AG04450 (cell line): ENCODE measurements around the gene LRP2. TPM values are rescaled to one million over a fixed set of nuclear protein-coding genes. Genes with fewer than 3 reads are reported as not detected.

ENCODE experiments used
- CTCF ChIA-PET: fragments of 300-600, 350-600 bp; formaldehyde crosslinking; extraction: SDS; loops from one replicate; lab custom pipeline; 2022; ENCODE audit warnings: antibody characterized with exemption, inconsistent platforms; lab: Charles Lee
- POLR2A ChIA-PET: fragments of 350-600 bp; formaldehyde crosslinking; extraction: SDS; loops from one replicate; lab custom pipeline; 2021; ENCODE audit warnings: antibody characterized with exemption, inconsistent platforms; lab: Yijun Ruan, JAX
- DNase-seq: peaks from one replicate; pipeline ENCODE4 v3.0.0-alpha.2; 2011; ENCODE audit warnings: low read depth, low spot score
- H3K27ac ChIP-seq: one replicate; pipeline ENCODE4 v1.5.1; 2012; ENCODE audit warnings: low read depth, low read length, control low read depth
- H3K27me3 ChIP-seq: one replicate; pipeline ENCODE4 v1.6.0; 2012; ENCODE audit warnings: low read length; ENCODE audit not compliant: control insufficient read depth, insufficient read depth
- H3K4me3 ChIP-seq: 2 replicates; pipeline ENCODE4 v1.5.1; 2011; ENCODE audit warnings: mild to moderate bottlenecking, low read depth, low read length, control low read depth
- H3K9me3 ChIP-seq: 2 replicates; pipeline ENCODE4 v1.5.1; 2012; ENCODE audit warnings: low read length; ENCODE audit not compliant: control insufficient read depth, insufficient read depth
- CTCF ChIP-seq: IDR thresholded peaks from 2 replicates; pipeline ENCODE4 v1.5.1; 2011; ENCODE audit warnings: low read depth, low read length, control low read depth, inconsistent platforms
- polyA plus RNA-seq: library from polyadenylated mRNA; depleted of rRNA; stranded (reverse); fragments of >200 nt; gene quantifications from 2 replicates; pipeline ENCODE4 v1.2.3, GENCODE V29; 2011

The LRP2 gene
- polyA plus RNA-seq, 1 experiment = not detected

GRCh38 chr2:169119851-169120250 is 242.5 kb downstream of the LRP2 start:
- POLR2A ChIA-PET = no interaction called here
- no peak overlapping the region for H3K27ac ChIP-seq
- no peak overlapping the region for H3K4me3 ChIP-seq
- no peak for DNase-seq
- CTCF ChIA-PET = interaction anchor here (1.0 kb wide), 1 partner anchor 12 kb away, joined by 4 read pairs; no protein-coding TSS in a partner anchor
- H3K27me3 ChIP-seq = no peaks in the 10 kb centered on the region
- H3K9me3 ChIP-seq = no peaks in the 10 kb centered on the region
- TF ChIP-seq CTCF = no peak

GRCh38 chr2:169119123-169119760 is 243.1 kb downstream of the LRP2 start:
- Histone ChIP-seq H3K4me3 (no peak overlapping the region), H3K27ac (no peak overlapping the region), H3K9me3 (no peaks in the 10 kb centered on the region), H3K27me3 (no peaks in the 10 kb centered on the region)
- POLR2A ChIA-PET = no interaction called here
- CTCF ChIA-PET = interaction anchor here (1.0 kb wide), 1 partner anchor 13 kb away, joined by 4 read pairs; no protein-coding TSS in a partner anchor
- no peak for DNase-seq
- TF ChIP-seq CTCF = no peak

- DNase-seq = no peak
- no peak overlapping the region for H3K27ac ChIP-seq
- no peaks in the 10 kb centered on the region for H3K27me3 ChIP-seq
- TF ChIP-seq CTCF = no peak
- H3K4me3 ChIP-seq = no peak overlapping the region
- ChIA-PET POLR2A (no interaction called here), CTCF (interaction anchor here (1.8 kb wide), 1 partner anchor 14 kb away, joined by 4 read pairs; no protein-coding TSS in a partner anchor)
- no peaks in the 10 kb centered on the region for H3K9me3 ChIP-seq
Observed at GRCh38 chr2:169118060-169118459, 244.3 kb downstream of the LRP2 start.

- Histone ChIP-seq H3K27me3 (no peaks in the 10 kb centered on the region), H3K27ac (no peak overlapping the region), H3K4me3 (no peak overlapping the region), H3K9me3 (no peaks in the 10 kb centered on the region)
- ChIA-PET CTCF (interaction anchor here (1.8 kb wide), 1 partner anchor 15 kb away, joined by 4 read pairs; no protein-coding TSS in a partner anchor), POLR2A (no interaction called here)
- DNase-seq = no peak
- no peak for TF ChIP-seq CTCF
Observed at GRCh38 chr2:169116993-169117392, 245.3 kb downstream of the LRP2 start.

- no peak for DNase-seq
- no peaks in the 10 kb centered on the region for H3K9me3 ChIP-seq
- TF ChIP-seq CTCF = no peak
- H3K27me3 ChIP-seq = no peaks in the 10 kb centered on the region
- no peak overlapping the region for H3K4me3 ChIP-seq
- ChIA-PET POLR2A (no interaction called here), CTCF (interaction anchor here (0.9 to 1.8 kb wide), 2 partner anchors 16 kb away, joined by 4 read pairs; no protein-coding TSS in a partner anchor)
- H3K27ac ChIP-seq = no peak overlapping the region
Observed at GRCh38 chr2:169116327-169116726, 246.0 kb downstream of the LRP2 start.
